A673 (cell line): ENCODE measurements around the gene EGFL8. TPM values are rescaled to one million over a fixed set of nuclear protein-coding genes. Genes with fewer than 3 reads are reported as not detected.

Source experiments
- BruUV-seq: library from RNA; stranded (reverse); fragments of 400-500 nt; replicated peaks from 2 replicates; lab custom pipeline; 2021; lab: Mats Ljungman, UMichigan
- CTCF ChIA-PET: fragments of 300-600 bp; sonication (Branson Sonifier 250); formaldehyde crosslinking; loops from one replicate; lab custom pipeline; 2022; ENCODE audit warnings: antibody characterized with exemption; lab: Charles Lee
- POLR2A ChIA-PET: fragments of 300-600 bp; sonication (Branson Sonifier 250); formaldehyde crosslinking; loops from one replicate; lab custom pipeline; 2022; ENCODE audit warnings: antibody characterized with exemption; ENCODE audit not compliant: low non-redundant PET; lab: Charles Lee
- DNase-seq: peaks from one replicate; pipeline ENCODE4 v3.0.0-alpha.2; 2015; ENCODE audit warnings: low spot score
- H3K27ac ChIP-seq: fragments of 200-600 bp; sonication (generic); 2 replicates; pipeline ENCODE4 v1.5.1; 2016; ENCODE audit warnings: mixed run types, low read depth, mild to moderate bottlenecking, mixed read lengths, antibody characterized with exemption, low read length; ENCODE audit not compliant: poor library complexity, severe bottlenecking
- H3K27me3 ChIP-seq: fragments of 200-600 bp; sonication (generic); replicated peaks from 2 replicates; pipeline ENCODE4 v1.6.1; 2017; ENCODE audit warnings: mixed run types, low read depth, mild to moderate bottlenecking, mixed read lengths, antibody characterized with exemption, low read length; ENCODE audit not compliant: insufficient read depth, poor library complexity
- H3K36me3 ChIP-seq: fragments of 200-600 bp; sonication (generic); 2 replicates; pipeline ENCODE4 v1.6.1; 2016; ENCODE audit warnings: mixed run types, mild to moderate bottlenecking, mixed read lengths, antibody characterized with exemption, low read length; ENCODE audit not compliant: insufficient read depth, poor library complexity, severe bottlenecking
- H3K4me1 ChIP-seq: fragments of 200-600 bp; sonication (generic); 2 replicates; pipeline ENCODE4 v1.6.1; 2017; ENCODE audit warnings: mixed run types, mild to moderate bottlenecking, mixed read lengths, antibody characterized with exemption, low read length; ENCODE audit not compliant: insufficient read depth, poor library complexity, severe bottlenecking
- H3K4me3 ChIP-seq: fragments of 200-600 bp; sonication (generic); 2 replicates; pipeline ENCODE4 v1.5.1; 2016; ENCODE audit warnings: low read depth, mixed run types, mild to moderate bottlenecking, mixed read lengths, low read length; ENCODE audit not compliant: poor library complexity, severe bottlenecking
- H3K9me3 ChIP-seq: fragments of 200-600 bp; sonication (generic); 2 replicates; pipeline ENCODE4 v1.6.1; 2016; ENCODE audit warnings: mixed run types, low read depth, mild to moderate bottlenecking, mixed read lengths, antibody characterized with exemption, low read length; ENCODE audit not compliant: poor library complexity, severe bottlenecking
- EZH2 ChIP-seq: fragments of 200-600 bp; sonication (generic); IDR thresholded peaks from 2 replicates; pipeline ENCODE4 v1.6.1; 2017; ENCODE audit warnings: borderline replicate concordance, low read depth, mild to moderate bottlenecking, mixed read lengths, antibody characterized with exemption, low read length; ENCODE audit not compliant: poor library complexity, severe bottlenecking
- intact Hi-C: fragments of 100-400 bp; cut with micrococcal nuclease; formaldehyde crosslinking; loops from one replicate; pipeline ENCODE4 v1.10.0; 2022; ENCODE audit not compliant: unreplicated experiment
- total RNA-seq: library from RNA; stranded (reverse); gene quantifications from 2 replicates; pipeline ENCODE4 v1.2.3, GENCODE V29; 2021
- TF ChIP-seq, protein P1 (sequence below): fragments of 300-800, 200-600 bp; sonication (generic); conservative IDR thresholded peaks from 2 replicates; pipeline ENCODE4 v1.5.1; 2017; ENCODE audit warnings: low read depth, mild to moderate bottlenecking, antibody characterized with exemption, low read length, moderate library complexity, mixed read lengths

Gene EGFL8
- total RNA-seq, 1 experiment from 2014 or later = 32.4 TPM

DNA sequence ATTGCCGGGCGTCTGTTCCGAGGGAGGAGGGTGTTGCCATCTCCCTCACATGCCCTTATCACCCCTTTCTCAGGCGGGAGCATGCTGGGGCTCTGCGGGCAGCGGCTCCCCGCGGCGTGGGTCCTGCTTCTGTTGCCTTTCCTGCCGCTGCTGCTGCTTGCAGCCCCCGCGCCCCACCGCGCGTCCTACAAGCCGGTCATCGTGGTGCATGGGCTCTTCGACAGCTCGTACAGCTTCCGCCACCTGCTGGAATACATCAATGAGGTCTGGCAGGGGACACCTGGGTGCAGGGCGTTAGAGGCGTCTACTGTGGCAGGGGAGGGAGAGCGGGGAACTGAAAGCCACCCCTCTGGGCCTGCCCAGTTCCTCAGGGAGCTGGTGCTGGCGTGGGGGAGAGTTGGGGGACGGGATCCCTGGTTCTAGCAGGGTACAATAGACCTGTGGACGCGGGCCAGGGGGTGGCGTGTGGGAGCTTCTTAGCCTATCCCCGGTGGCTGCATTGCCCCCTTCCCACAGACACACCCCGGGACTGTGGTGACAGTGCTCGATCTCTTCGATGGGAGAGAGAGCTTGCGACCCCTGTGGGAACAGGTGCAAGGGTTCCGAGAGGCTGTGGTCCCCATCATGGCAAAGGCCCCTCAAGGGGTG, 9.8 kb upstream of the EGFL8 start:
- DNase-seq = peak; percentile 60
- CTCF ChIA-PET = no interaction called here
- peaks cover 29% of the 10 kb centered on the region for H3K36me3 ChIP-seq

DNA sequence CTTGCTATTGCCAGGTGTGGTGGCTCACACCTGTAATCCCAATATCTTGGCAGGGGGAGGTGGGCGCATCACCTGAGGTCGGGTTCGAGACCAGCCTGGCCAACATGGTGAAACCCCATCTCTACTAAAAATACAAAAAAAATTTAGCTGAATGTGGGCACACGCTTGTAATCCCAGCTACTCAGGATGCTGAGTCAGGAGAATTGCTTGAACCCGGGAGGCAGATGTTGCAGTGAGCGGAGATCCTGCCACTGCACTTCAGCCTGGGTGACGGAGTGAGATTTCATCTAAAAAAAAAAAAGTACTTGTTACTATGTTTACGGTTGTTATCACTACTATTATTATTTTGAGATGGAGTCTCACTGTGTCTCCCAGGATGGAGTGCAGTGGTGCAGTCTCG, 7.5 kb upstream of the EGFL8 start:
- DNase-seq = no peak
- H3K27ac ChIP-seq = no peak overlapping the region
- BruUV-seq = no TSS peak
- CTCF ChIA-PET = no interaction called here
- H3K9me3 ChIP-seq = no peaks in the 10 kb centered on the region
- intact Hi-C loops = no loop called here
- H3K4me1 ChIP-seq = peaks cover 21% of the 10 kb centered on the region
- POLR2A ChIA-PET = no interaction called here
- H3K36me3 ChIP-seq = peaks cover 29% of the 10 kb centered on the region
- TF ChIP-seq, protein P1, sequence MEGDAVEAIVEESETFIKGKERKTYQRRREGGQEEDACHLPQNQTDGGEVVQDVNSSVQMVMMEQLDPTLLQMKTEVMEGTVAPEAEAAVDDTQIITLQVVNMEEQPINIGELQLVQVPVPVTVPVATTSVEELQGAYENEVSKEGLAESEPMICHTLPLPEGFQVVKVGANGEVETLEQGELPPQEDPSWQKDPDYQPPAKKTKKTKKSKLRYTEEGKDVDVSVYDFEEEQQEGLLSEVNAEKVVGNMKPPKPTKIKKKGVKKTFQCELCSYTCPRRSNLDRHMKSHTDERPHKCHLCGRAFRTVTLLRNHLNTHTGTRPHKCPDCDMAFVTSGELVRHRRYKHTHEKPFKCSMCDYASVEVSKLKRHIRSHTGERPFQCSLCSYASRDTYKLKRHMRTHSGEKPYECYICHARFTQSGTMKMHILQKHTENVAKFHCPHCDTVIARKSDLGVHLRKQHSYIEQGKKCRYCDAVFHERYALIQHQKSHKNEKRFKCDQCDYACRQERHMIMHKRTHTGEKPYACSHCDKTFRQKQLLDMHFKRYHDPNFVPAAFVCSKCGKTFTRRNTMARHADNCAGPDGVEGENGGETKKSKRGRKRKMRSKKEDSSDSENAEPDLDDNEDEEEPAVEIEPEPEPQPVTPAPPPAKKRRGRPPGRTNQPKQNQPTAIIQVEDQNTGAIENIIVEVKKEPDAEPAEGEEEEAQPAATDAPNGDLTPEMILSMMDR = no peak
- TF ChIP-seq EZH2 = no peak
- H3K4me3 ChIP-seq = no peak overlapping the region
- no peaks in the 10 kb centered on the region for H3K27me3 ChIP-seq

More for the DNA sequence above, 9.8 kb upstream of the EGFL8 start:
- H3K27me3 ChIP-seq = no peaks in the 10 kb centered on the region
- H3K27ac ChIP-seq = peak overlapping the region; percentile 90
- no peak for TF ChIP-seq EZH2
- TF ChIP-seq, protein P1 = peak; percentile 55
- peak overlapping the region; percentile 75 for H3K4me3 ChIP-seq
- BruUV-seq = TSS peak; percentile 55
- H3K4me1 ChIP-seq = peaks cover 24% of the 10 kb centered on the region
- intact Hi-C loops = no loop called here
- H3K9me3 ChIP-seq = no peaks in the 10 kb centered on the region
- POLR2A ChIA-PET = no interaction called here

DNA sequence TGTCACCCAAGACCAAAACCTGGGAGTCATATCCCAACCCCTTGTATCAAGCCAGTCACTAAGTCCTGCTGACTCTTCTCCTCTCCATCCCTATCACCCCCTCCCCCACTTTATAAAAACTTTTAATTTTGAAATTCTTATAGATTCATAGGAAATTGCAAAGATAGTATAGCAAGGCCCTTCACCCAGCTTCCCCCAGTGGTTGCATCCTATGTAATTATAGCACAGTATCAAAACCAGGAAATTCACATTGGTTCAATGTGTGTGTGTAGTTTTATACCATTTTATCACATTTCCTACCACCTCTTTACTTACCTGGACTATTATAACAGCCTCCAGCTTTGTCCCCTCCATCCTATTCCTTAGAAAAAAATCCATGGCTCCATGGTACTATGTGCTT, 6.3 kb upstream of the EGFL8 start:
- TF ChIP-seq, protein P1 = no peak
- TF ChIP-seq EZH2 = no peak
- no peaks in the 10 kb centered on the region for H3K9me3 ChIP-seq
- DNase-seq = no peak
- no peak overlapping the region for H3K4me3 ChIP-seq
- POLR2A ChIA-PET = no interaction called here
- no peak overlapping the region for H3K27ac ChIP-seq
- no peaks in the 10 kb centered on the region for H3K27me3 ChIP-seq
- no TSS peak for BruUV-seq
- intact Hi-C loops = no loop called here
- peaks cover 29% of the 10 kb centered on the region for H3K36me3 ChIP-seq
- CTCF ChIA-PET = no interaction called here
- H3K4me1 ChIP-seq = peaks cover 10% of the 10 kb centered on the region
